GM18867 (cell line): ENCODE measurements around the gene MESP1.

Experiments
- ATAC-seq: cut with Tn5 transposase; IDR thresholded peaks from one replicate; pipeline ENCODE4 v1.9.1; 2021; ENCODE audit warnings: mild to moderate bottlenecking, moderate library complexity; ENCODE audit not compliant: unreplicated experiment

The MESP1 gene

GRCh38 chr15:89760303-89761008, 9.4 kb upstream of the MESP1 start:
- ATAC-seq = peak; percentile 74

- ATAC-seq = no peak
These were observed 8.8 kb upstream of the MESP1 start for GRCh38 chr15:89759835-89760234.

DNA sequence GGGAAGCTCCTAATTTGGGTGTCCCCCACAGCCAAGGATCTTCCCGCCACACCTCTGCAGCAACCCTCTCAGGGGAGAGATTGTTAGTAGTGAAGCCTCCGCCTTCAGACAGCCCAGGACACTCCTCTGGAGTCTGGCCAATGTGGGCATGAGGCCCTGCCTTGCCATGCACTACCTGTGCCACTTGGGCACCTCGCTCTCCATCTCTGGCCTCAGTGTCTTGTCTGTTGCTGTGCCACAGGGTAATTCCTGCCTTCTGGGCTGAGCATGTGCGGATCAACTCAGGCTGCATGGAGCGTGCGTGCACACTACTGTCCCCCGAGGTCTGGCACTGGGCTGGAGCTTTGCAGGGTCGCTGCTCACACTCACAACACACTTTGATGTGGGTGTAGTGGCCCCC, 7.9 kb upstream of the MESP1 start:
- no peak for ATAC-seq

- ATAC-seq = no peak
These were observed 7.2 kb upstream of the MESP1 start for GRCh38 chr15:89758283-89758682.

- no peak for ATAC-seq
These were observed 5.8 kb upstream of the MESP1 start for GRCh38 chr15:89756897-89757296.

DNA sequence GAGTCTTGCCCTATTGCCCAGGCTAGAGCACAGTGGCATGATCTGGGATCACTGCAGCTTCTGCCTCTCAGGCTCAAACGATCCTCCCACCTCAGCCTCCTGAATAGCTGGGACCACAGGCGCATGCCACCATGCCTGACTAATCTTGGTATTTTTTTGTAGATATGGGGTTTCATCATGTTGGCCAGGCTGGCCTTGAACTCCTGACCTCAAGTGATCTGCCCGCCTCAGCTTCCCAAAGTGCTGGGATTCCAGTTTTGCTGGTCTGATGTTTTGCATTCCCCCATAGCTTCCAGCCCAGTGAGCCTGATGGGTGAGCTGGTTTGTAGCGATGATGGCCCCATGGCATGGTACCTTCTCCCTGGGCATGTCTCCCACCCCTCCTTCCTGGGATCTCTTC, 4.7 kb upstream of the MESP1 start:
- ATAC-seq = no peak

DNA sequence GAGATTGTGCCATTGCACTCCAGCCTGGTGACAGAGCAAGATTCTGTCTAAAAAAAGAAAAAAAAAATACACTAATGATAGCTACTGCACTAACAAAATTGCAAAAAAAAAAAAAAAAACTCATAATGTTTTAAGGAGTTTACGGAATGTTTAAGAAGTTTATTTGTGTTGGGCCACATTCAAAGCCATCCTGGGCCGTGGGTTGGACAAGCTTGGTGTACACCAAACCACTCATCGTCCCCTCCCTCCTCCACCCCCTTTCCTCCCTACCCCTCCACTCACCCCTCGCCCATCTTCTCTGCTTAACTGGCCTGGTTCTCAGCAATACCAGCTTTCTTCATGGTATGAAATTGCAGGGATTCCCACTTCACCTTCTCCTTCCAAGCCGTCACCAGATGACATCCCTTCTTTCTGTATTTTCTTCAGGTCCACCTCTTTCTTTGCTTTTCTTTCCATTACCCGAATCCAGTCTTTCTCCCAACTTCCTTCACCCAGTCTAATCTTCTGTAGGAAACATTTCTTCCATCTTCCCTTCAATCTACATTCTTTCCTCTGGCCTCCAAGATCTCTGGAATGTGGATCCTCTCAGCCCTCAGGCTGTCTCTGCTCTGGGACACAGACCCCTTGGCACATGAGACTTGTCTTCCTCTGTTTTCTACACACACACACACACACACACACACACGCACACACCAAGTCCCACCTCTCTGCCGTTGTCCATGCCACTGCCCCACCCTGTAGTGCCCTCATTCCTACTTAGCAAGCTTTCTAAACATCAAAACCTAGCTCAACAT, 3.5 kb upstream of the MESP1 start:
- no peak for ATAC-seq

DNA sequence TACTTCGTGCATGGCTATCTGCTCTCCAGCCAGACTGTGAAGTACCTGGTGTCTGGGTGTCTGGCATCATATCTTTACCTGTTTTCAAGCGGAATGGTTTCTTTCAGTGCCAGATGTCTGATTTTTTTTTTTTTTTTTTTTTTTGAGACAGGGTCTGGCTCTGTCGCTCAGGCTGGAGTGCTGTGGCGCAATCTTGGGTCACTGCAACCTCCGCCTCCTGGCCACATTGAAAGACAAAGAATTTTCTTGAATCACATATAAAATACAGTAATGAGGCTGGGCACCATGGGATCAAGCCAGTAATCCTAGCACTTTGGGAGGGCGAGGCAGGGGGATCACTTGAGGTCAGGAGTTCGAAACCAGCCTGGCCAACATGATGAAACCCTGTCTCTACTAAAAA, 2.8 kb upstream of the MESP1 start:
- ATAC-seq = no peak

DNA sequence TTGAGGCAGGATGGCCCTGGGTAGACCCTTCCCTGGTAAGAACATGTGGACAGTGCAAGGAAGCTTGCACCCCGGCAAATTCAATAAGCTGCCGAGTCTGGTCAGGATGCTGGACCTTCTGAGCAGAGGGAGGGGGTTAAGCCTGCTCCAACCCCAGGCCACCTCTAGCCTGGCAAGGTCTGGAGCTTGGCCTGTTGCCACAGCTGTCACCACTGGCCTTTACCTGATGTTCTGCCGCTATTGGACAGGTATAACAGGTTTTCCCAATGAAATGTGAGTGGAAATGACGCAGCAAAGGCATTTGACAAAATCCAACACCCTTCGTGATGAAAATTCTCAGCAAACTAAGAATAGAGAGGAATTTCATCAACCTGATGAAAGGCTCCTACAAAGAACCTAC, 699 bp upstream of the MESP1 start:
- ATAC-seq = no peak

DNA sequence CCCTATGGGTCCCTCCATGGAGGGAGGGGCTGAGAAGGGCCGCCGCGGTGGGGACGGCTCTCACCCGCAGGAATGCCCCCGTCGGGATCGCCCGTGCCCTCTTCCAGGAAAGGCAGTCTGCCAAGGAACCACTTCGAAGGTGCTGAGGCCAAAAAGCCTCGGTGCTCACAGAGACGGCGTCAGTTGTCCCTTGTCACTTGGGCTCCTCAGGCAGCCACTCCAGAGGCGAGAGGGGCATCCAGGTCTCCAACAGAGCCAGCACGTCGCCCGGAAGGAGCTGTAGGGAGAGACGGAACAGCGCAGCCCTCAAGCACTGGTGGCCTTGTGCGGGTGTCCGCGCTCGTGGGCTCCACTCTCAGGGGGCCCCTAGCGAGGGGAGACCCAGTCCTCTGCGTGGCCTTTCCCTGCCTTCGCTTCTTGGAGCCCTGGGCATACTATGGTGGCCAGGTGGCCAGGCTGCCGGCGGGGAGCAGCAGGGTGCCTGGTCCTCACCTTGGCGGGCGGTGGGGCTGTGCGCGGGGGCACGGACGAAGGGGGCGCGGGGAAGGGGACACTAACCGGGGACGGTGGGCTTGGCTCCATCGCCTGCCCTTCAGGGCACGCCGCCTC, 994 bp downstream of the MESP1 start:
- ATAC-seq = no peak

- no peak for ATAC-seq
These were observed 1.5 kb downstream of the MESP1 start for GRCh38 chr15:89749526-89749925.

GRCh38 chr15:89749054-89749453, 2.0 kb downstream of the MESP1 start:
- ATAC-seq = no peak

- ATAC-seq = no peak
These were observed 3.1 kb downstream of the MESP1 start for GRCh38 chr15:89747708-89748682.

DNA sequence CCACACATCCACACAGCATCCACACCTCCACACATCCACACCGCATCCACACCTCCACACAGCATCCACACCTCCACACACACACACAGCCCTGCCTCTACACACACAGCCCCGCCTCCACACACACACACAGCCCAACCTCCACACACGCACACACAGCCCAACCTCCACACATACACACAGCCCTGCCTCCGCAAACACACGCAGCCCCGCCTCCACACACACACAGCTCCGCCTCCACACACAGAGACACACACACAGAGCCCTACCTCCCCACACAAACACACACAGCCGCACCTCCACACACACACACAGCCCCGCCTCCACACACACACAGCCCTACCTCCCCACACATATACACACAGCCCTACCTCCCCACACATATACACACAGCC, 4.7 kb downstream of the MESP1 start:
- no peak for ATAC-seq

- no peak for ATAC-seq
These were observed 5.3 kb downstream of the MESP1 start for GRCh38 chr15:89745768-89746167.

GRCh38 chr15:89745131-89745530, 5.9 kb downstream of the MESP1 start:
- no peak for ATAC-seq

DNA sequence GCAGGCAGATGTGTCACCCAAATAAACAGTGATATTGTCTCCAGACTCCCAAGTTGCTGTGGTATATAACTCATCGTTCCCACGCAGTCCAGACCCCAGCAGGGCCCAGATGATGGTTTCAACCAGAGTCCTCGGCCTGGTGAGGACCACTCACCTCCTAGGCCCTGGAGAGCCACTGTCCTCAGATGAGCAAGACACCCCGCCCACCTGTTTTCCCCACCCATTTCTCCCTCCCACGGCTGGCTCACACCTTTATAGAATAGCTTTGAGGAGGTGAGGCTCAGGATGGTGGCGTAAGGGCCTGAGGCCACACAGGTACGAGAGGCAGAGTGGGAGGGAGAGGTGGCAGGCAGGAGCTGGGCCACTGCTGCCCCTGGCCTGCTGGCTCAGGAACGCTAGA, 7.5 kb downstream of the MESP1 start:
- no peak for ATAC-seq

GRCh38 chr15:89743011-89743410, 8.0 kb downstream of the MESP1 start:
- no peak for ATAC-seq

DNA sequence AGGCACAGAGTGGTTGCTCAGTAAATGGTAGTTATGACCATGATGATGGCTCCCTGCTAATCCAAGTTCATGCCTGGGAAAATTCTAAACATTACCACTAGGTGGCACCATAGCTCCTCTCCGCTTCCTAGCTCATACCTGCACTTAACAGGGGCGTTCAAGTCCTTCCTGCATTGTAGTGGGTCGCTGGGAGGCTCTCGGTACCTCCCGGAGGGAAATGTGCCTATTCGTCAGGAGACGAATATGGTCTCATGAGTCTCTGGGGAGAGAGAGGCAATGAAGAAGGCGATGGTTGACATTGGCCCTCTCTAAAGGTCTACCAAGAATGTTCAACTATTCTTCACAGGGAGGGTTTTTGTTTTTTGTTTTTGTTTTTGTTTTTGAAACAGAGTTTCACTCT, 10.9 kb downstream of the MESP1 start:
- ATAC-seq = peak; percentile 70

DNA sequence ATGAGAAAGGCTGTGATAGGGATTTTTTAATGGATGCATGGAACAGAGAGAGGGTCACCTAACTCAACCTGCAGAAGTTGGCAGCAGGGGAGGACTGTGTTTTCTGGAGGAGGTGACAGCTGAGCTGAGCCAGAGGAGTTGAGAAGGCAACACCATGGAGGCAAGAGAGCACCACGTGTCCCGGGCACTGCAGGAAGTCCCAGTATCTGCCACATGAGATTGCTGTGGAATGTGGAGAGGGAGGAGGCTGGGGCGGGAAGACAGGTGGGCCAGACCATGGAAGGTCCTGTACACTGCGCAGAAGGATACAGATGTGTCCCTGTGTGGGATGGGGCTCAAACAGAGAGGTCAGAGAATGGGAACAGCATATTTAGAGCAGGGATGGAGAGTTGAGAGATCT, 15.3 kb downstream of the MESP1 start:
- ATAC-seq = no peak
